ENCODE data around the gene MOB3A.
"Not testable (repeated sequence)": the region's sequence is repeated elsewhere in the genome, so short reads cannot be mapped to it uniquely, and the experiment has no call there.

MOB3A gene

GRCh38 chr19:2096034-2096479, at the start of gene MOB3A:
TSS of gene MOB3A (minus strand) at chr19:2096326. CDS start at chr19:2078560, 17,766 bp downstream.
- peak; percentile 85 for DNase-seq

- no peak for DNase-seq
These were observed 49.7 kb upstream of the MOB3A start for GRCh38 chr19:2145831-2146241.

- no peak for DNase-seq
These were observed 48.1 kb upstream of the MOB3A start for GRCh38 chr19:2144190-2144589.

- no peak for DNase-seq
These were observed 46.2 kb upstream of the MOB3A start for GRCh38 chr19:2142173-2142829.

GRCh38 chr19:2140138-2140569, 44.0 kb upstream of the MOB3A start:
- no peak for DNase-seq

GRCh38 chr19:2139385-2140137, 43.4 kb upstream of the MOB3A start:
- DNase-seq: no peak

- no peak for DNase-seq
These were observed 42.1 kb upstream of the MOB3A start for GRCh38 chr19:2138061-2138728.

- no peak for DNase-seq
These were observed 40.7 kb upstream of the MOB3A start for GRCh38 chr19:2136796-2137195.

GRCh38 chr19:2135474-2136402, 39.6 kb upstream of the MOB3A start:
- no peak for DNase-seq

GRCh38 chr19:2132731-2133490, 36.8 kb upstream of the MOB3A start:
- DNase-seq: no peak

GRCh38 chr19:2132191-2132590, 36.1 kb upstream of the MOB3A start:
- no peak for DNase-seq

GRCh38 chr19:2131012-2131975, 35.2 kb upstream of the MOB3A start:
- not testable (repeated sequence) for DNase-seq

- no peak for DNase-seq
These were observed 34.0 kb upstream of the MOB3A start for GRCh38 chr19:2129892-2130770.

- DNase-seq: no peak
These were observed 33.4 kb upstream of the MOB3A start for GRCh38 chr19:2129486-2129885.

- no peak for DNase-seq
These were observed 32.9 kb upstream of the MOB3A start for GRCh38 chr19:2129022-2129421.

- DNase-seq: not testable (repeated sequence)
These were observed 32.1 kb upstream of the MOB3A start for GRCh38 chr19:2128252-2128651.

- no peak for DNase-seq
These were observed 31.6 kb upstream of the MOB3A start for GRCh38 chr19:2127758-2128157.

- DNase-seq: no peak
These were observed 30.9 kb upstream of the MOB3A start for GRCh38 chr19:2126879-2127518.
